GM23338 (cell line): ENCODE results near the gene HOXA11.

Experiments
- EZH2 ChIP-seq: fragments of 200-600 bp; sonication (generic); IDR thresholded peaks from one replicate; pipeline ENCODE4 v1.8.0; 2017; ENCODE audit warnings: antibody characterized with exemption, mild to moderate bottlenecking, low read depth; ENCODE audit not compliant: unreplicated experiment
- EZH2phosphoT487 ChIP-seq: fragments of 200-600 bp; sonication (generic); IDR thresholded peaks from one replicate; pipeline ENCODE4 v1.8.1; 2018; ENCODE audit warnings: antibody characterized with exemption; ENCODE audit not compliant: unreplicated experiment
- JUNB ChIP-seq: IDR thresholded peaks from one replicate; pipeline ENCODE4 v1.6.1; 2016; ENCODE audit warnings: antibody characterized with exemption; ENCODE audit not compliant: unreplicated experiment
- NANOG ChIP-seq: IDR thresholded peaks from 2 replicates; pipeline ENCODE4 v1.6.1; 2016; ENCODE audit warnings: antibody characterized with exemption, borderline replicate concordance
- POLR2AphosphoS5 ChIP-seq: IDR thresholded peaks from 2 replicates; pipeline ENCODE4 v1.6.1; 2016; ENCODE audit warnings: antibody characterized with exemption, low read depth
- TF ChIP-seq, protein P1 (sequence below), 2 experiments: fragments of 200-600 bp in 1 of 2; sonication (generic) in 1 of 2; conservative IDR thresholded peaks; 2 replicates each; pipeline versions ENCODE4 v1.5.1 to v1.6.1; 2016 to 2017; ENCODE audit warnings: antibody characterized with exemption in 2 of 2, low read depth in 2 of 2, mild to moderate bottlenecking in 2 of 2, moderate library complexity in 1 of 2
- TF ChIP-seq, protein P2 (sequence below): IDR thresholded peaks from 2 replicates; pipeline ENCODE4 v1.6.1; 2016; ENCODE audit warnings: antibody characterized with exemption

DNA sequence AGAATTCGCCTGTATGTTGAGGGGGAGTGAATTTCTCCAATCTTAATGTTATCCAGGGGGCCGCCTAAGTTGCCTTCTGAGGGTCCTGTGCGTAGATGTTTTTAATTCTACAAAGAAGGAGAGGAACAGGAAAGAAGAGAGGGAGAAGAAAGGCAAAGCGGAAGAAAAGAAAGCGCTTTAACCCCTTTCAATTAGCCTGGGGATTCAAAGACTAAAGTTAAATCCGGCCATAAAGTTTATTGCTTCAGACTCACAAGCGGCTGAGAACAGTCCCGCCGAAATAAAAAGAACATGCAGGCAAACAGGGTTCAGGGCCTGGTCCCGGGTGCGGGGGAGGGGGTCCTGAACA, 46.1 kb downstream of the HOXA11 start:
- no peak for TF ChIP-seq EZH2phosphoT487
- TF ChIP-seq, protein P1, sequence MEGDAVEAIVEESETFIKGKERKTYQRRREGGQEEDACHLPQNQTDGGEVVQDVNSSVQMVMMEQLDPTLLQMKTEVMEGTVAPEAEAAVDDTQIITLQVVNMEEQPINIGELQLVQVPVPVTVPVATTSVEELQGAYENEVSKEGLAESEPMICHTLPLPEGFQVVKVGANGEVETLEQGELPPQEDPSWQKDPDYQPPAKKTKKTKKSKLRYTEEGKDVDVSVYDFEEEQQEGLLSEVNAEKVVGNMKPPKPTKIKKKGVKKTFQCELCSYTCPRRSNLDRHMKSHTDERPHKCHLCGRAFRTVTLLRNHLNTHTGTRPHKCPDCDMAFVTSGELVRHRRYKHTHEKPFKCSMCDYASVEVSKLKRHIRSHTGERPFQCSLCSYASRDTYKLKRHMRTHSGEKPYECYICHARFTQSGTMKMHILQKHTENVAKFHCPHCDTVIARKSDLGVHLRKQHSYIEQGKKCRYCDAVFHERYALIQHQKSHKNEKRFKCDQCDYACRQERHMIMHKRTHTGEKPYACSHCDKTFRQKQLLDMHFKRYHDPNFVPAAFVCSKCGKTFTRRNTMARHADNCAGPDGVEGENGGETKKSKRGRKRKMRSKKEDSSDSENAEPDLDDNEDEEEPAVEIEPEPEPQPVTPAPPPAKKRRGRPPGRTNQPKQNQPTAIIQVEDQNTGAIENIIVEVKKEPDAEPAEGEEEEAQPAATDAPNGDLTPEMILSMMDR (conservative IDR thresholded peaks at IDR 0.05; ENCODE audit: low read depth in 2 of 2): no peak
- TF ChIP-seq POLR2AphosphoS5: no peak
- peak; percentile 95 for TF ChIP-seq EZH2
- TF ChIP-seq, protein P2, sequence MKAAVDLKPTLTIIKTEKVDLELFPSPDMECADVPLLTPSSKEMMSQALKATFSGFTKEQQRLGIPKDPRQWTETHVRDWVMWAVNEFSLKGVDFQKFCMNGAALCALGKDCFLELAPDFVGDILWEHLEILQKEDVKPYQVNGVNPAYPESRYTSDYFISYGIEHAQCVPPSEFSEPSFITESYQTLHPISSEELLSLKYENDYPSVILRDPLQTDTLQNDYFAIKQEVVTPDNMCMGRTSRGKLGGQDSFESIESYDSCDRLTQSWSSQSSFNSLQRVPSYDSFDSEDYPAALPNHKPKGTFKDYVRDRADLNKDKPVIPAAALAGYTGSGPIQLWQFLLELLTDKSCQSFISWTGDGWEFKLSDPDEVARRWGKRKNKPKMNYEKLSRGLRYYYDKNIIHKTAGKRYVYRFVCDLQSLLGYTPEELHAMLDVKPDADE: no peak
- TF ChIP-seq JUNB: no peak
- no peak for TF ChIP-seq NANOG
